KMS-11 (cell line): Measurements from ENCODE around the gene JUND.

Experiments used
- H2AFZ ChIP-seq: fragments of 200-600 bp; sonication (generic); 2 replicates; pipeline ENCODE4 v1.6.1; 2016; ENCODE audit warnings: antibody characterized with exemption, mixed run types, low read depth
- H3K27ac ChIP-seq: fragments of 200-600 bp; sonication (generic); 2 replicates; pipeline ENCODE4 v1.6.1; 2016; ENCODE audit warnings: mild to moderate bottlenecking, mixed run types
- H3K27me3 ChIP-seq: fragments of 200-600 bp; sonication (generic); 2 replicates; pipeline ENCODE4 v1.6.1; 2017; ENCODE audit warnings: mild to moderate bottlenecking, low read depth, mixed run types, moderate library complexity; ENCODE audit not compliant: insufficient read depth
- H3K36me3 ChIP-seq: fragments of 200-600 bp; sonication (generic); 2 replicates; pipeline ENCODE4 v1.6.1; 2017; ENCODE audit warnings: mild to moderate bottlenecking, mixed run types; ENCODE audit not compliant: insufficient read depth
- H3K4me1 ChIP-seq: fragments of 200-600 bp; sonication (generic); 2 replicates; pipeline ENCODE4 v1.6.1; 2016; ENCODE audit warnings: mild to moderate bottlenecking, low read depth, mixed run types; ENCODE audit not compliant: poor library complexity, severe bottlenecking
- H3K4me2 ChIP-seq: fragments of 200-600 bp; sonication (generic); 2 replicates; pipeline ENCODE4 v1.7.0; 2016; ENCODE audit warnings: mild to moderate bottlenecking, mixed run types
- H3K4me3 ChIP-seq: fragments of 200-600 bp; sonication (generic); IDR thresholded peaks from 2 replicates; pipeline ENCODE4 v1.6.1; 2017; ENCODE audit warnings: low read depth, low read length, mixed read lengths; ENCODE audit not compliant: insufficient read depth
- H3K79me2 ChIP-seq: fragments of 200-600 bp; sonication (generic); 2 replicates; pipeline ENCODE4 v1.6.1; 2016; ENCODE audit warnings: low read depth, mixed run types; ENCODE audit not compliant: insufficient read depth
- H3K9ac ChIP-seq: fragments of 200-600 bp; sonication (generic); 2 replicates; pipeline ENCODE4 v1.6.1; 2016; ENCODE audit warnings: mild to moderate bottlenecking, mixed run types
- H4K20me1 ChIP-seq: fragments of 200-600 bp; sonication (generic); 2 replicates; pipeline ENCODE4 v1.6.1; 2016; ENCODE audit warnings: mild to moderate bottlenecking, mixed run types; ENCODE audit not compliant: insufficient read depth
- TF ChIP-seq, protein P1 (sequence below): fragments of 200-600 bp; sonication (generic); conservative IDR thresholded peaks from 2 replicates; pipeline ENCODE4 v1.6.1; 2017; ENCODE audit warnings: low read depth, mild to moderate bottlenecking, antibody characterized with exemption, low read length, moderate library complexity, mixed read lengths

JUND gene

DNA sequence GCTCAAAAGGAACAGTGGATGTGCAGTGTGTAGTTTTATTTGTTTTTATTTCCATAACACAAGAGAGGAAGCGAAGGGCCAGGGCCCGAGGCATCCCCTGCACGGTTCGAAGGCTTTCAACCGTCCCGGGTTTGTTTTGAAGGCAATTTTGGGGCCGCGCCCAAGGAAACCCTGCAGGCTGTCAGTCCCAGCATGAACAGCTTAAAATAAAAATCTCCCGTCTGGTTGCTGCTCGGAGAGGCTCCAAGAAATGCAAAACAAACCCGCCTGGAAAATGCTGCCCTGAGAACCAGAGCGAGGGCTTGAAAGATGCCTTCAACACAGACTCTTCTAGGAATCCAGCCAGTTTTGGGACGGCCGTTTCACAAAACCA, 25.5 kb upstream of the JUND start:
- Histone ChIP-seq H3K36me3 (no peaks in the 10 kb centered on the region; the same call in 1 of the 2 replicates), H3K4me3 (no peak overlapping the region)
- TF ChIP-seq, protein P1, sequence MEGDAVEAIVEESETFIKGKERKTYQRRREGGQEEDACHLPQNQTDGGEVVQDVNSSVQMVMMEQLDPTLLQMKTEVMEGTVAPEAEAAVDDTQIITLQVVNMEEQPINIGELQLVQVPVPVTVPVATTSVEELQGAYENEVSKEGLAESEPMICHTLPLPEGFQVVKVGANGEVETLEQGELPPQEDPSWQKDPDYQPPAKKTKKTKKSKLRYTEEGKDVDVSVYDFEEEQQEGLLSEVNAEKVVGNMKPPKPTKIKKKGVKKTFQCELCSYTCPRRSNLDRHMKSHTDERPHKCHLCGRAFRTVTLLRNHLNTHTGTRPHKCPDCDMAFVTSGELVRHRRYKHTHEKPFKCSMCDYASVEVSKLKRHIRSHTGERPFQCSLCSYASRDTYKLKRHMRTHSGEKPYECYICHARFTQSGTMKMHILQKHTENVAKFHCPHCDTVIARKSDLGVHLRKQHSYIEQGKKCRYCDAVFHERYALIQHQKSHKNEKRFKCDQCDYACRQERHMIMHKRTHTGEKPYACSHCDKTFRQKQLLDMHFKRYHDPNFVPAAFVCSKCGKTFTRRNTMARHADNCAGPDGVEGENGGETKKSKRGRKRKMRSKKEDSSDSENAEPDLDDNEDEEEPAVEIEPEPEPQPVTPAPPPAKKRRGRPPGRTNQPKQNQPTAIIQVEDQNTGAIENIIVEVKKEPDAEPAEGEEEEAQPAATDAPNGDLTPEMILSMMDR = no peak

DNA sequence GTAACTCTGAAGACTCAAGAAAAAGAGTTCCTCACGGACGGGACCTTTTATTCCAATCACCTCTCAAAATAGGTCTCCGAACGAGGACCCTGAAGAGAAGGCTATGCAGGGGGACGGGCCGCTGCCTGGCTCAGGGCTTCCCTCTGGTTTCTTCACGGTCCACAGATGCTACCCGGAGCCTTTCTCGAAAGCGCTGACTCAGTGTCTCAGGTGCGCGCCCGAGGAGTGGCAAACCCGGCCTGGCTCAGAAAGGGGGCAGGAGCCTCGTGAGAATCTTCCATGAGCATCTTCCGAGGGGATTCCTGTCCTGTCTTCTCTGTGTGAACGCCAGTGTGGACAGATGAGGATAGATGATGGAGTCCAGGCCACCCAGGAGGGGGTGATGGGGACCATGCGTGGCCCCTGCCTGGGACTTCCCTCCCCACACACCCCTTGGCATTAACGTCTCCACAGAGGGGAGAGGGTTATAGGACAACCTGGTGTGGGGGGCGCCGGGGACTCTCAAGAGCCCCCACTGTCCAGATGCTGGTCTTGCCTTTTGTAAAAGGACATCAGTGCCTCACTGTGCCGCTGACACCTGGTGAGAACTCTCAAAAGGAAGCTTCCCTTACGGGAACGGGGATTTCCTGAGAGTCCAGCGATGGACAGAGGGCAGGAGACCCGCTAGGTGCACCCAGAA, 24.9 kb upstream of the JUND start:
- H3K4me3 ChIP-seq = no peak overlapping the region
- no peaks in the 10 kb centered on the region for H3K27me3 ChIP-seq
- no peaks in the 10 kb centered on the region for H4K20me1 ChIP-seq
- no peak overlapping the region for H3K9ac ChIP-seq
- H2AFZ ChIP-seq = no peak overlapping the region
- no peaks in the 10 kb centered on the region for H3K79me2 ChIP-seq
- no peak overlapping the region; the same call in 1 of the 2 replicates for H3K27ac ChIP-seq
- no peak overlapping the region; the same call in 1 of the 2 replicates for H3K4me2 ChIP-seq
- TF ChIP-seq, protein P1 = no peak
- peaks cover 38% of the 10 kb centered on the region for H3K4me1 ChIP-seq
- H3K36me3 ChIP-seq = no peaks in the 10 kb centered on the region; the same call in 1 of the 2 replicates

More for the DNA sequence above, 25.5 kb upstream of the JUND start:
- no peak overlapping the region for H3K9ac ChIP-seq
- H3K4me1 ChIP-seq = peaks cover 38% of the 10 kb centered on the region
- no peak overlapping the region for H3K4me2 ChIP-seq
- no peaks in the 10 kb centered on the region for H3K79me2 ChIP-seq
- H3K27me3 ChIP-seq = no peaks in the 10 kb centered on the region
- no peaks in the 10 kb centered on the region for H4K20me1 ChIP-seq
- no peak overlapping the region for H2AFZ ChIP-seq
- no peak overlapping the region; the same call in 1 of the 2 replicates for H3K27ac ChIP-seq

DNA sequence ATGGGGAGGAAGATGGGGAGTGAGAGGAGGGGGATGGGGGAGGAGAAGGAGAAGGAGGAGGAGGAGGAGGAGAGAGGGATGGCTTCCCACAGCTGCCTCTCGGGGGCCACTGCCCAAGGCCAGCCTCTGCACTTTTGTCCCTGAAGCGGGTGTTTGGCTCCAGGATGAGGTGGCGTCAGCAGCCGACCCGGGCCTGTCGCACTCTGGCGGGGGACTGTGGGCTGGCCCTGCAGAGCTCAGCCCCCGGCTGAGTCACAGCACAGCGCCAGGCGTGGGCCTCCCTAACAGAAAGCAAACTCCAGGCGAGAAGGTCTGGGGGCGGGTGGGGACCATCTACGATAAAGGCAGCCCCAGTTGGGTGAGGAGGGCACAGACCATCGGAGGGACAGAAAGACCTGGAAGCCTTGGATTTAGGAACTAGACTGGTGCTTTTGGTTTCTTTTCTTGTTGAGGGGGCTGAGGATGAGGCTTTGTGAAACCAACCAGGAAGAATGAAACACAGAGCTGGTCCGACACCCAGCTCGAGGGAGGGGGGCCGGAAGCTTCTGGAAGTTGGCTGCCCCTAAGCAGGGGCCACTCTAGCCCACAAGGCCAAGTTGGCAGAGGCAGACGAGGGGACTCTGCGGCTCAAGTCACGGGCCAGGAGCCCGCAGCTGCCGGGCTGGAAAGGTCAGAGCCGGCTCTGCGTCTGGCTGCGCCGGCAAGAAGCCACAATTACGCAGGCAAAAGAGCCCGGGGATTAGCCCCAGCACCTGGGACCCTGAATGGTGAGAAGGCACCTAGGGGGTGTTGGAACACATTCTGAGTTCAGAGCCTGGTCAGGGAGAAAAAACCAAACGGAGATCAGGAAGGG, 23.3 kb upstream of the JUND start:
- Histone ChIP-seq H3K4me1 (peaks cover 38% of the 10 kb centered on the region), H3K4me3 (no peak overlapping the region)

DNA sequence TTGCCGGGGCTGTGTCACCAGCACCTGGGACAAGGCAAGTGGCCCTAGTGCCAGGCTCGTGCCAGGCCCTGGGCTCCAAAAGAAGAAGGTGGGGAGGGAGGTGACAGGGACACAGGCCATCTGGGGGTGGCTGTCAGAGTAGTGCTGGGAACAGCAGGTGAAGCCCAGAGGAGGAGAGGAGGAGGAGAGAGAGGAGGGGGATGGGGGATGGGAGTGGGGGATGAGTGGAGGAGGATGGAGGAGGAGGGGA, 22.7 kb upstream of the JUND start:
- TF ChIP-seq, protein P1 = no peak
- Histone ChIP-seq H3K4me1 (peaks cover 38% of the 10 kb centered on the region), H2AFZ (peak overlapping the region; percentile 64), H3K4me2 (peak overlapping the region; percentile 81), H3K9ac (peak overlapping the region; percentile 80; the same call in 1 of the 2 replicates), H3K4me3 (no peak overlapping the region), H3K36me3 (no peaks in the 10 kb centered on the region; the same call in 1 of the 2 replicates), H4K20me1 (no peaks in the 10 kb centered on the region), H3K27ac (peak overlapping the region; percentile 96), H3K79me2 (no peaks in the 10 kb centered on the region), H3K27me3 (no peaks in the 10 kb centered on the region)

More for the DNA sequence above, 23.3 kb upstream of the JUND start:
- Histone ChIP-seq H4K20me1 (no peaks in the 10 kb centered on the region), H3K27ac (peak overlapping the region; percentile 96), H3K9ac (peak overlapping the region; percentile 80), H3K79me2 (no peaks in the 10 kb centered on the region), H3K4me2 (peak overlapping the region; percentile 81), H3K36me3 (no peaks in the 10 kb centered on the region; the same call in 1 of the 2 replicates), H3K27me3 (no peaks in the 10 kb centered on the region), H2AFZ (peak overlapping the region; percentile 64)
- TF ChIP-seq, protein P1 = no peak
